Chondrocyte (in vitro differentiated cells): ENCODE measurements around the gene WDR27. TPM values are rescaled to one million over a fixed set of nuclear protein-coding genes. Genes with fewer than 3 reads are reported as not detected.

Experiments used
- DNase-seq: peaks from one replicate; pipeline ENCODE4 v3.0.0; 2021; ENCODE audit warnings: mixed read lengths, low spot score
- H3K27ac Mint-ChIP-seq: one replicate; pipeline ENCODE4 v1.8.0; 2021; ENCODE audit warnings: mild to moderate bottlenecking, moderate library complexity, mixed read lengths; ENCODE audit not compliant: unreplicated experiment
- H3K27me3 Mint-ChIP-seq: 2 replicates; pipeline ENCODE4 v1.8.0; 2021; ENCODE audit warnings: low read depth, mixed read lengths
- H3K36me3 Mint-ChIP-seq: 2 replicates; pipeline ENCODE4 v1.8.0; 2021; ENCODE audit warnings: low read depth, mixed read lengths
- H3K4me1 Mint-ChIP-seq: 2 replicates; pipeline ENCODE4 v1.8.0; 2021; ENCODE audit warnings: low read depth, mild to moderate bottlenecking, mixed read lengths
- H3K4me3 Mint-ChIP-seq: one replicate; pipeline ENCODE4 v1.8.0; 2021; ENCODE audit warnings: mild to moderate bottlenecking, moderate library complexity, mixed read lengths; ENCODE audit not compliant: unreplicated experiment
- H3K9me3 Mint-ChIP-seq: 2 replicates; pipeline ENCODE4 v1.8.0; 2021; ENCODE audit warnings: low read depth, mixed read lengths
- total RNA-seq: library from RNA; stranded (reverse); gene quantifications from 3 replicates; pipeline ENCODE4 v1.2.1, GENCODE V29; 2021
- TF ChIP-seq, protein P1 (sequence below): fragments of 200-600 bp; sonication (generic); IDR thresholded peaks from 2 replicates; pipeline ENCODE4 v1.5.0; 2021; ENCODE audit warnings: antibody characterized with exemption, mild to moderate bottlenecking, moderate library complexity

WDR27 gene
- total RNA-seq, 1 donor from 2014 or later, result 24.9 TPM

DNA sequence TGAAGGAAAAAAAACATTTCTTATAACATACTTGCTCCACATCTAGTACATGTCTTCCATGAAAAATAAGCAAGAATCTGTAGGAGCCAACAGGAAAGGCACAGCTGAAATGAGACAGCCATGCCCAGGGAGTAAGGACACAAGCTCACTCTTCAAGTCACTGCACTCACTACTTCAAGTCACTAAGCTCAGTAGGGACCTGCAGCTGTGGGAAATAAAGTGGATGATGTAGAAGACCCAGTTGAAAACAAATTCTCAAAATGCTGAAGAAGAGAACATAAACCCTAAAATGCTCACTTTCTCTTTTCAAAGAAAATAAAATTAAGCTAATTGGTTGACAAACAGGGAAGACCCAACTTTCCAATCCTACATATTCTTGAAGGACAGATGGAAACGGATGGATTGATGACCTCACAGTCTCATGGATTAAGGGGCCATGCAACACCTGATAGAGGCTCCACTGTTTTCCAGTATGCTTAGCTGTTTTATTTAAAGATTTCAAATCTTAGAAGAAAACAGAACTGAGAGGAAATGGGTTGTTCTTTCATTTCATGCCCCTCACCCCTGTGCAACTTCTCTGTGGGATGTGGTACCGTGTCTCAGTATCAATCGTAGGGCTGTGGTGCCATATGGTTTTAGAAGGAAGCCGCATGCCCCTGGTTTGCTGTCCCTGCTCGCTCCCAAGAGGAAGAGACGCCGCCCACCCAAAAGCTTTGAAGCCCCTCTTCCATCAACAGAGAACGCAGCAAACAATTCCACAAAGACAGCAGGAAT lies 133.3 kb downstream of the WDR27 start:
- Mint-ChIP-seq H3K27me3 (no peaks in the 10 kb centered on the region), H3K9me3 (no peaks in the 10 kb centered on the region), H3K36me3 (peaks cover 2% of the 10 kb centered on the region), H3K4me1 (peaks cover 7% of the 10 kb centered on the region), H3K27ac (no peak overlapping the region), H3K4me3 (no peak overlapping the region)
- TF ChIP-seq, protein P1, sequence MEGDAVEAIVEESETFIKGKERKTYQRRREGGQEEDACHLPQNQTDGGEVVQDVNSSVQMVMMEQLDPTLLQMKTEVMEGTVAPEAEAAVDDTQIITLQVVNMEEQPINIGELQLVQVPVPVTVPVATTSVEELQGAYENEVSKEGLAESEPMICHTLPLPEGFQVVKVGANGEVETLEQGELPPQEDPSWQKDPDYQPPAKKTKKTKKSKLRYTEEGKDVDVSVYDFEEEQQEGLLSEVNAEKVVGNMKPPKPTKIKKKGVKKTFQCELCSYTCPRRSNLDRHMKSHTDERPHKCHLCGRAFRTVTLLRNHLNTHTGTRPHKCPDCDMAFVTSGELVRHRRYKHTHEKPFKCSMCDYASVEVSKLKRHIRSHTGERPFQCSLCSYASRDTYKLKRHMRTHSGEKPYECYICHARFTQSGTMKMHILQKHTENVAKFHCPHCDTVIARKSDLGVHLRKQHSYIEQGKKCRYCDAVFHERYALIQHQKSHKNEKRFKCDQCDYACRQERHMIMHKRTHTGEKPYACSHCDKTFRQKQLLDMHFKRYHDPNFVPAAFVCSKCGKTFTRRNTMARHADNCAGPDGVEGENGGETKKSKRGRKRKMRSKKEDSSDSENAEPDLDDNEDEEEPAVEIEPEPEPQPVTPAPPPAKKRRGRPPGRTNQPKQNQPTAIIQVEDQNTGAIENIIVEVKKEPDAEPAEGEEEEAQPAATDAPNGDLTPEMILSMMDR, result no peak
- no peak for DNase-seq

DNA sequence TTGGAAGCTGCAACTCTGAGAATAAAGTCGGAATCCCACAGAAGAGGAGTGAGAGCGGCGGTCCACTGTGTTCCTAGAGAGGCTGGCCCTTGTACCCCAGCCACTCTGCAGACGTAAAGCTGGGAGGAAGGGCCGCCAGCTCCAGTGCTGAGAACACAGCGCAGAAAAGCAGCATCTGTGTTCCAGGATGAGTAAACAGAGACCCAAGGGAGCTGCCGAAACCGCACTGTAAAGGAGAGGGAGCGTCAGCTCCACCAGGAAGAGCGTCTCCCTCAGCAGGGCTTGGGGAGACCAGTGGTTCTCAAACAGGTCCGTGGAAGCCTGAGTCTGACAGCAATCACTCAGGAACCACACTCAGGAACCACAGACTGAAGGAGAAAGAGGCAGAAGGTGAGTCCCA lies 134.0 kb downstream of the WDR27 start:
- Mint-ChIP-seq H3K4me1 (peaks cover 7% of the 10 kb centered on the region), H3K27ac (no peak overlapping the region), H3K27me3 (no peaks in the 10 kb centered on the region), H3K4me3 (no peak overlapping the region), H3K36me3 (no peaks in the 10 kb centered on the region), H3K9me3 (no peaks in the 10 kb centered on the region)
- no peak for DNase-seq
- TF ChIP-seq, protein P1, result no peak

DNA sequence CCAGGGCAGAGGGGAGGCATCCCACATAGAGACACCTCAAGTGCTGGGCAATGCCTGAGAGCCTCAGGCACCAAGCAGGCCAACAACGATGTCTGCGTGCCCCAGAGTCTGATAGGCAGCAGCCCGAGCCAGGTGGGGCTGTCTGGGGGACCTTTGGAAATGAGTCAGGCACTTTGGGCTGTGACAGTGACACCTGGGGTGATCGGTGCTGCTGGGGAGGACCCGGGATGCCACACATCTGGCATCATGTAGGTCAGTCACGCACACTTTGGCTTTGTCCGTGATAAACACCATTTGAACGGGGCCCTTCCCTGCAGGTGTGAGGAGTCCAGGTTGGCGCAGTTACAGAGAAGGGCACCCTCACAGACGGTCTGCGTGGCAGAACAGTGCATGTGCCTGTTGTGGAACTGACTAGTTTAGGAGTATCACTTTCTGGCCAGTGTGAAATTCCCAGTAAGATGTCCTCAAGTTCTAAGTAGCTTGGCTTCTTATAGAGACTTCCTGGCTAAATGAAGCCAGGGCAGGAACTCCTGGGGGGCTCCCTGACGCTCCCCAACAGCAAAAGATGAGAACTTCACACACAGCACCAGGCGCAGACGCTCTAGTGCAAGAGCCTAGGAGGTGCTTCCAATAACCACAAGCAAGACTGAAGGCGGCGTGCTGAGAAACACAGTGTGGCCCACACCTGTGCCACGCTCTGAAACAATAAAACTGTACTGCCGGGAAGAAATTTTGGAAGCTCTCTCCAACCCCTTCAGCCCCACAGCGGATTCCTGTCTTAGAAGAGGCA lies 134.7 kb downstream of the WDR27 start:
- H3K4me3 Mint-ChIP-seq, result no peak overlapping the region
- H3K27ac Mint-ChIP-seq, result no peak overlapping the region
- H3K9me3 Mint-ChIP-seq, result peaks cover under 1% of the 10 kb centered on the region
- TF ChIP-seq, protein P1, result no peak
- DNase-seq, result no peak
- no peaks in the 10 kb centered on the region for H3K27me3 Mint-ChIP-seq
- peaks cover 7% of the 10 kb centered on the region for H3K4me1 Mint-ChIP-seq
- H3K36me3 Mint-ChIP-seq, result no peaks in the 10 kb centered on the region

DNA sequence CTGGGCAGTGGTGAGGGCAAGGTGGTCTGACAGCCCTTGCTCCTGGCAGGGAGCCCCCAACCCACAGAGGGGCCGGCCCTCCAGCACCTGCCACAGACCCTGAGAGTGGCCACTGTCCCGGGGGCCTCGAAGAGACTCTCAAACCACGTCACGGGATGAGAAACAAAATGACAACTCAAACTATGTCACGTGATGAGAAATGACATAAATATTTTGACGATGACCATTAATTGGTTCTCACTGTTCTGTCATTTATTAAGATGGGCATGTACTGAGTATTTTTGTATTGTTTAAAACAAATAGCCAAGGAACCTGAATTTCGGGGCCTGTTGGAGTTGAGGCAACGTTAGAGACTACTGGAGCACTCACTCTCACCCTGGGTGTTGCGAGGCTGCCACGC lies 135.5 kb downstream of the WDR27 start:
- TF ChIP-seq, protein P1, result no peak
- H3K4me3 Mint-ChIP-seq, result no peak overlapping the region
- no peak overlapping the region for H3K27ac Mint-ChIP-seq
- H3K27me3 Mint-ChIP-seq, result no peaks in the 10 kb centered on the region
- peaks cover 7% of the 10 kb centered on the region for H3K9me3 Mint-ChIP-seq
- peaks cover 4% of the 10 kb centered on the region for H3K36me3 Mint-ChIP-seq
- no peak for DNase-seq
- peaks cover 6% of the 10 kb centered on the region for H3K4me1 Mint-ChIP-seq

DNA sequence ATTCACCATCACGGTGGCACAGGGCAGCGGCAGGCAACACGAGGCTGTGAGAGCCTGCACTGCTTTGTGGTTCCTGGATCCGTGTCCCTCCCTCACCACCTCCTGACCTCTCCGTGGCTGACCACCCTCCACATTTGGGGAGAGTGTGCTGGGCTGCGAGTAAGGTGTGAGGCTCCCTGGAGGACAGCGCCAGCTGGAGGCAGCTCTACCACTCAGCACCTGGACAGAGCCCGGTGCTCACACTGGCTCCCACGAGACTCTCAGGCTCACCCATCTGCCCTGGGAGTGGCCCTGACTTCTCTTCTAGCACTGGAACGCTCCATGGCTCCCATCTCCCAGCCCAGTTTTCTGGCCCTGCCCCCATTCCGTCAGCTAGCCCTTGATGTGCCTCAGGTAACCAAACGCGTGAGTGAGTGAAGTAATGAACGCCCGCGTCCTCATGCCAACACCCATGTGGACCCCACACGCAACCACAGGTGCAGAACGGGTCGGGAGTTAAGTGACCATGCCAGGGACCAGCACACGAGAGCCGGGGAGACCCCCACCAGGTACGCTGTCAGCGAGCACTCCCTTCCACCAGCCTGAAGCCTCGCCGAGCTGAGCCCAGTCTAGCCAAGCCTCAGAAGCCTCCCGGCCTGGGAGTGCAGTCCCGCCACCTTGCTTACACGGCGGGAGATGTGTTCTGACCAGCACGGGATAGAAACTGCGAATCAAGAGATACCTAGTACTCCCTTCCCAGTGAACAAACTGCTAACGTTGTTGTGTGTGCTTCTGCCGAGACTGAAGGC lies 137.2 kb downstream of the WDR27 start:
- TF ChIP-seq, protein P1, result no peak
- Mint-ChIP-seq H3K4me3 (no peak overlapping the region), H3K4me1 (no peaks in the 10 kb centered on the region), H3K27me3 (no peaks in the 10 kb centered on the region), H3K27ac (no peak overlapping the region), H3K9me3 (peaks cover 14% of the 10 kb centered on the region), H3K36me3 (peaks cover 4% of the 10 kb centered on the region)
- DNase-seq, result no peak
